Urinary bladder (tissue), 4 donors: Measurements from ENCODE around the gene ZNF512. TPM values are rescaled to one million over a fixed set of nuclear protein-coding genes. Genes with fewer than 3 reads are reported as not detected.

Experiments
- DNase-seq: peaks from one replicate; pipeline ENCODE4 v3.0.0-alpha.2; 2015; ENCODE audit errors: extremely low spot score
- H3K27ac ChIP-seq: one replicate; pipeline ENCODE4 v1.5.1; 2013; ENCODE audit warnings: low read depth, mild to moderate bottlenecking, moderate library complexity
- H3K36me3 ChIP-seq: one replicate; pipeline ENCODE4 v1.6.1; 2013; ENCODE audit warnings: mild to moderate bottlenecking, moderate library complexity; ENCODE audit not compliant: insufficient read depth
- H3K4me1 ChIP-seq: one replicate; pipeline ENCODE4 v1.6.1; 2013; ENCODE audit warnings: mild to moderate bottlenecking, moderate library complexity; ENCODE audit not compliant: insufficient read depth
- H3K4me3 ChIP-seq: one replicate; pipeline ENCODE4 v1.5.1; 2013; ENCODE audit warnings: low read depth, low read length
- WGBS: extraction: QIAGEN DNeasy Blood & Tissue Kit; methylation state at CpG from one replicate; pipeline ENCODE4 v1.1.7; 2013; 5-methylcytosine and 5-hydroxymethylcytosine counted together
- polyA plus RNA-seq: library from polyadenylated mRNA; stranded (reverse); fragments of 200-250 nt; gene quantifications from one replicate; pipeline ENCODE4 v1.2.3, GENCODE V29; 2013
- total RNA-seq: library from RNA; depleted of rRNA; stranded (reverse); fragments of >200 nt; gene quantifications from one replicate; pipeline ENCODE4 v1.2.3, GENCODE V29; 2014
- donor health status: healthy with polysubstance abuse.
- donor health status: healthy.

The ZNF512 gene
- total and polyA plus RNA-seq, 2 donors: 31.6 to 40.2 TPM

GRCh38 chr2:27569398-27569797 lies 13.4 kb upstream of the ZNF512 start:
- WGBS: 56% methylated on average over 2 of the region's 2 CpGs
- H3K4me1 ChIP-seq: no peaks in the 10 kb centered on the region
- no peak overlapping the region for H3K4me3 ChIP-seq
- H3K36me3 ChIP-seq: no peaks in the 10 kb centered on the region
- H3K27ac ChIP-seq: no peak overlapping the region
- no peak for DNase-seq

- DNase-seq: no peak
- Histone ChIP-seq H3K27ac (no peak overlapping the region), H3K4me1 (no peaks in the 10 kb centered on the region), H3K4me3 (no peak overlapping the region), H3K36me3 (no peaks in the 10 kb centered on the region)
- WGBS: 66% methylated on average over 3 of the region's 3 CpGs
Measured at GRCh38 chr2:27571197-27571596, 11.6 kb upstream of the ZNF512 start.

GRCh38 chr2:27571681-27572080 lies 11.2 kb upstream of the ZNF512 start:
- no peak overlapping the region for H3K4me3 ChIP-seq
- H3K27ac ChIP-seq: no peak overlapping the region
- WGBS: 83% methylated on average over 1 of the region's 1 CpG
- H3K4me1 ChIP-seq: no peaks in the 10 kb centered on the region
- no peak for DNase-seq
- H3K36me3 ChIP-seq: no peaks in the 10 kb centered on the region

GRCh38 chr2:27572439-27572838 lies 10.4 kb upstream of the ZNF512 start:
- no peak for DNase-seq
- Histone ChIP-seq H3K4me3 (no peak overlapping the region), H3K36me3 (no peaks in the 10 kb centered on the region), H3K27ac (no peak overlapping the region), H3K4me1 (no peaks in the 10 kb centered on the region)
- WGBS: 79% methylated on average over 2 of the region's 2 CpGs

GRCh38 chr2:27572998-27573429 lies 9.8 kb upstream of the ZNF512 start:
- 76% methylated on average over 6 of the region's 6 CpGs for whole genome bisulfite sequencing
- no peaks in the 10 kb centered on the region for H3K36me3 ChIP-seq
- DNase-seq: no peak

GRCh38 chr2:27573452-27573851 lies 9.4 kb upstream of the ZNF512 start:
- H3K4me1 ChIP-seq: no peaks in the 10 kb centered on the region
- WGBS: 73% methylated on average over 3 of the region's 3 CpGs
- H3K27ac ChIP-seq: no peak overlapping the region
- no peaks in the 10 kb centered on the region for H3K36me3 ChIP-seq
- no peak for DNase-seq
- H3K4me3 ChIP-seq: no peak overlapping the region

More at GRCh38 chr2:27572998-27573429, 9.8 kb upstream of the ZNF512 start:
- no peaks in the 10 kb centered on the region for H3K4me1 ChIP-seq
- H3K27ac ChIP-seq: no peak overlapping the region
- no peak overlapping the region for H3K4me3 ChIP-seq

- Histone ChIP-seq H3K4me3 (no peak overlapping the region), H3K4me1 (no peaks in the 10 kb centered on the region), H3K36me3 (no peaks in the 10 kb centered on the region), H3K27ac (no peak overlapping the region)
- WGBS: 97% methylated on average over 19 of the region's 19 CpGs
- DNase-seq: no peak
Measured at GRCh38 chr2:27581417-27582128, 1.3 kb upstream of the ZNF512 start.

GRCh38 chr2:27582129-27582694 lies 630 bp upstream of the ZNF512 start:
- DNase-seq: no peak
- Histone ChIP-seq H3K36me3 (no peaks in the 10 kb centered on the region), H3K4me1 (no peaks in the 10 kb centered on the region), H3K4me3 (peak overlapping the region; percentile 65), H3K27ac (peak overlapping the region; percentile 71)
- WGBS: 79% methylated on average over 16 of the region's 16 CpGs

- H3K4me1 ChIP-seq: no peaks in the 10 kb centered on the region
- WGBS: 4% methylated on average over 12 of the region's 12 CpGs
- peak overlapping the region; percentile 65 for H3K4me3 ChIP-seq
Measured at GRCh38 chr2:27583390-27583915, 611 bp downstream of the ZNF512 start.

GRCh38 chr2:27584597-27584996 lies 1.8 kb downstream of the ZNF512 start:
- H3K4me3 ChIP-seq: no peak overlapping the region
- WGBS: 76% methylated on average over 3 of the region's 3 CpGs
- H3K4me1 ChIP-seq: no peaks in the 10 kb centered on the region
- H3K36me3 ChIP-seq: no peaks in the 10 kb centered on the region
- DNase-seq: no peak
- no peak overlapping the region for H3K27ac ChIP-seq

More at GRCh38 chr2:27583390-27583915, 611 bp downstream of the ZNF512 start:
- Histone ChIP-seq H3K27ac (peak overlapping the region; percentile 38), H3K36me3 (no peaks in the 10 kb centered on the region)
- DNase-seq: no peak

GRCh38 chr2:27587025-27587424 lies 4.2 kb downstream of the ZNF512 start:
- no peak for DNase-seq
- Histone ChIP-seq H3K27ac (no peak overlapping the region), H3K36me3 (no peaks in the 10 kb centered on the region), H3K4me3 (no peak overlapping the region), H3K4me1 (no peaks in the 10 kb centered on the region)
- WGBS: 96% methylated on average over 2 of the region's 2 CpGs

GRCh38 chr2:27588308-27588707 lies 5.5 kb downstream of the ZNF512 start:
- WGBS: 91% methylated on average over 2 of the region's 2 CpGs
- no peak for DNase-seq
- H3K27ac ChIP-seq: no peak overlapping the region
- H3K4me3 ChIP-seq: no peak overlapping the region
- H3K4me1 ChIP-seq: no peaks in the 10 kb centered on the region
- no peaks in the 10 kb centered on the region for H3K36me3 ChIP-seq

- H3K4me3 ChIP-seq: no peak overlapping the region
- no peaks in the 10 kb centered on the region for H3K36me3 ChIP-seq
- DNase-seq: no peak
- H3K27ac ChIP-seq: no peak overlapping the region
- no peaks in the 10 kb centered on the region for H3K4me1 ChIP-seq
- WGBS: 92% methylated on average over 3 of the region's 3 CpGs
Measured at GRCh38 chr2:27591745-27592144, 8.9 kb downstream of the ZNF512 start.

- Histone ChIP-seq H3K4me1 (no peaks in the 10 kb centered on the region), H3K27ac (no peak overlapping the region), H3K4me3 (no peak overlapping the region), H3K36me3 (no peaks in the 10 kb centered on the region)
- WGBS: 100% methylated on average over 2 of the region's 2 CpGs
- no peak for DNase-seq
Measured at GRCh38 chr2:27593240-27593639, 10.4 kb downstream of the ZNF512 start.
